ENCODE measurements around the gene MAPK12.

Gene MAPK12

GRCh38 chr22:50226875-50227165, 34.7 kb downstream of the MAPK12 start:
- H3K9me3 Mint-ChIP-seq (ENCODE audit: low read depth): no peaks in the 10 kb centered on the region
- peaks cover 2% of the 10 kb centered on the region for H3K36me3 Mint-ChIP-seq
- no peak overlapping the region for H3K27ac Mint-ChIP-seq
- peaks cover 1% of the 10 kb centered on the region for H3K4me1 Mint-ChIP-seq (ENCODE audit: low read depth)
- H3K4me3 Mint-ChIP-seq: no peak overlapping the region
- no peaks in the 10 kb centered on the region for H3K27me3 Mint-ChIP-seq

- H3K4me1 Mint-ChIP-seq (ENCODE audit: low read depth): peaks cover 1% of the 10 kb centered on the region
- no peak overlapping the region for H3K27ac Mint-ChIP-seq
- H3K36me3 Mint-ChIP-seq: peaks cover 2% of the 10 kb centered on the region
- no peaks in the 10 kb centered on the region for H3K9me3 Mint-ChIP-seq (ENCODE audit: low read depth)
- no peak overlapping the region for H3K4me3 Mint-ChIP-seq
- no peaks in the 10 kb centered on the region for H3K27me3 Mint-ChIP-seq
Observed at GRCh38 chr22:50226063-50226874, 35.2 kb downstream of the MAPK12 start.

GRCh38 chr22:50225200-50225969, 36.1 kb downstream of the MAPK12 start:
- Mint-ChIP-seq H3K27me3 (no peaks in the 10 kb centered on the region), H3K36me3 (peaks cover 2% of the 10 kb centered on the region), H3K4me1 (ENCODE audit: low read depth) (peaks cover 1% of the 10 kb centered on the region), H3K4me3 (no peak overlapping the region), H3K27ac (no peak overlapping the region), H3K9me3 (ENCODE audit: low read depth) (no peaks in the 10 kb centered on the region)

GRCh38 chr22:50224071-50224470, 37.4 kb downstream of the MAPK12 start:
- Mint-ChIP-seq H3K4me3 (no peak overlapping the region), H3K27me3 (no peaks in the 10 kb centered on the region), H3K9me3 (ENCODE audit: low read depth) (no peaks in the 10 kb centered on the region), H3K4me1 (ENCODE audit: low read depth) (no peaks in the 10 kb centered on the region), H3K27ac (no peak overlapping the region), H3K36me3 (peaks cover 2% of the 10 kb centered on the region)

GRCh38 chr22:50222508-50222907, 39.0 kb downstream of the MAPK12 start:
- no peak overlapping the region for H3K27ac Mint-ChIP-seq
- H3K9me3 Mint-ChIP-seq (ENCODE audit: low read depth): no peaks in the 10 kb centered on the region
- no peaks in the 10 kb centered on the region for H3K27me3 Mint-ChIP-seq
- H3K36me3 Mint-ChIP-seq: peaks cover 2% of the 10 kb centered on the region
- H3K4me3 Mint-ChIP-seq: no peak overlapping the region
- H3K4me1 Mint-ChIP-seq (ENCODE audit: low read depth): no peaks in the 10 kb centered on the region

- H3K36me3 Mint-ChIP-seq: peaks cover 2% of the 10 kb centered on the region
- H3K4me3 Mint-ChIP-seq: no peak overlapping the region
- no peaks in the 10 kb centered on the region for H3K9me3 Mint-ChIP-seq (ENCODE audit: low read depth)
- no peaks in the 10 kb centered on the region for H3K27me3 Mint-ChIP-seq
- H3K4me1 Mint-ChIP-seq (ENCODE audit: low read depth): no peaks in the 10 kb centered on the region
- H3K27ac Mint-ChIP-seq: no peak overlapping the region
Observed at GRCh38 chr22:50221410-50222300, 39.8 kb downstream of the MAPK12 start.

GRCh38 chr22:50220603-50221409, 40.7 kb downstream of the MAPK12 start:
- Mint-ChIP-seq H3K4me1 (ENCODE audit: low read depth) (no peaks in the 10 kb centered on the region), H3K27me3 (no peaks in the 10 kb centered on the region), H3K27ac (no peak overlapping the region), H3K4me3 (no peak overlapping the region), H3K36me3 (peaks cover 2% of the 10 kb centered on the region), H3K9me3 (ENCODE audit: low read depth) (no peaks in the 10 kb centered on the region)

- no peaks in the 10 kb centered on the region for H3K9me3 Mint-ChIP-seq (ENCODE audit: low read depth)
- H3K27me3 Mint-ChIP-seq: no peaks in the 10 kb centered on the region
- H3K4me3 Mint-ChIP-seq: no peak overlapping the region
- H3K36me3 Mint-ChIP-seq: peaks cover 2% of the 10 kb centered on the region
- peak overlapping the region; percentile 61 for H3K27ac Mint-ChIP-seq
- H3K4me1 Mint-ChIP-seq (ENCODE audit: low read depth): no peaks in the 10 kb centered on the region
Observed at GRCh38 chr22:50219800-50220602, 41.5 kb downstream of the MAPK12 start.

GRCh38 chr22:50218996-50219727, 42.3 kb downstream of the MAPK12 start:
- H3K27ac Mint-ChIP-seq: no peak overlapping the region
- H3K36me3 Mint-ChIP-seq: peaks cover 2% of the 10 kb centered on the region
- no peaks in the 10 kb centered on the region for H3K27me3 Mint-ChIP-seq
- H3K4me1 Mint-ChIP-seq (ENCODE audit: low read depth): peaks cover 3% of the 10 kb centered on the region
- H3K4me3 Mint-ChIP-seq: no peak overlapping the region
- H3K9me3 Mint-ChIP-seq (ENCODE audit: low read depth): no peaks in the 10 kb centered on the region

- peaks cover 2% of the 10 kb centered on the region for H3K36me3 Mint-ChIP-seq
Observed at GRCh38 chr22:50218153-50218995, 43.1 kb downstream of the MAPK12 start.

GRCh38 chr22:50217543-50218152, 43.8 kb downstream of the MAPK12 start:
- H3K27me3 Mint-ChIP-seq: no peaks in the 10 kb centered on the region
- no peaks in the 10 kb centered on the region for H3K36me3 Mint-ChIP-seq
- H3K9me3 Mint-ChIP-seq (ENCODE audit: low read depth): no peaks in the 10 kb centered on the region
- peaks cover 10% of the 10 kb centered on the region for H3K4me1 Mint-ChIP-seq (ENCODE audit: low read depth)
- no peak overlapping the region for H3K27ac Mint-ChIP-seq
- no peak overlapping the region for H3K4me3 Mint-ChIP-seq

More at GRCh38 chr22:50218153-50218995, 43.1 kb downstream of the MAPK12 start:
- H3K4me1 Mint-ChIP-seq (ENCODE audit: low read depth): peaks cover 6% of the 10 kb centered on the region
- H3K9me3 Mint-ChIP-seq (ENCODE audit: low read depth): no peaks in the 10 kb centered on the region
- no peaks in the 10 kb centered on the region for H3K27me3 Mint-ChIP-seq
- H3K27ac Mint-ChIP-seq: no peak overlapping the region
- no peak overlapping the region for H3K4me3 Mint-ChIP-seq

All from activated naive CD8-positive, alpha-beta T cell (primary cell).